Measurements from ENCODE around the gene MYL6. TPM values are rescaled to one million over a fixed set of nuclear protein-coding genes. Genes with fewer than 3 reads are reported as not detected.

The MYL6 gene
- 554 TPM for total RNA-seq (2021; ENCODE audit: unreplicated experiment)
- 910 and 946 TPM in 2 replicates for polyA plus RNA-seq (2012)
- percentile 97 among the genes with signal in this experiment for Bru-seq, nascent RNA
- percentile 98 among the genes with signal in this experiment for BruChase-seq, experiment 1, labeled RNA remaining after a 6-hour chase
- BruChase-seq, experiment 2, labeled RNA remaining after a 2-hour chase, result percentile 97 among the genes with signal in this experiment
- long read RNA-seq, transcript MYL6-219 (5 exons, 1,438 nt), result minor isoform, 27 of 642 reads
- long read RNA-seq, transcript MYL6-218 (7 exons, 901 nt), result minor isoform, 97 of 642 reads
- long read RNA-seq, transcript MYL6-211 (5 exons, 528 nt), result minor isoform, 5 of 642 reads
- long read RNA-seq, transcript MYL6-207 (6 exons, 655 nt), result major isoform, 216 of 642 reads
- long read RNA-seq, partial matches to known transcripts, result 76 of 642 reads
- long read RNA-seq, other reads (novel, unspliced or antisense), result 215 of 642 reads

DNA sequence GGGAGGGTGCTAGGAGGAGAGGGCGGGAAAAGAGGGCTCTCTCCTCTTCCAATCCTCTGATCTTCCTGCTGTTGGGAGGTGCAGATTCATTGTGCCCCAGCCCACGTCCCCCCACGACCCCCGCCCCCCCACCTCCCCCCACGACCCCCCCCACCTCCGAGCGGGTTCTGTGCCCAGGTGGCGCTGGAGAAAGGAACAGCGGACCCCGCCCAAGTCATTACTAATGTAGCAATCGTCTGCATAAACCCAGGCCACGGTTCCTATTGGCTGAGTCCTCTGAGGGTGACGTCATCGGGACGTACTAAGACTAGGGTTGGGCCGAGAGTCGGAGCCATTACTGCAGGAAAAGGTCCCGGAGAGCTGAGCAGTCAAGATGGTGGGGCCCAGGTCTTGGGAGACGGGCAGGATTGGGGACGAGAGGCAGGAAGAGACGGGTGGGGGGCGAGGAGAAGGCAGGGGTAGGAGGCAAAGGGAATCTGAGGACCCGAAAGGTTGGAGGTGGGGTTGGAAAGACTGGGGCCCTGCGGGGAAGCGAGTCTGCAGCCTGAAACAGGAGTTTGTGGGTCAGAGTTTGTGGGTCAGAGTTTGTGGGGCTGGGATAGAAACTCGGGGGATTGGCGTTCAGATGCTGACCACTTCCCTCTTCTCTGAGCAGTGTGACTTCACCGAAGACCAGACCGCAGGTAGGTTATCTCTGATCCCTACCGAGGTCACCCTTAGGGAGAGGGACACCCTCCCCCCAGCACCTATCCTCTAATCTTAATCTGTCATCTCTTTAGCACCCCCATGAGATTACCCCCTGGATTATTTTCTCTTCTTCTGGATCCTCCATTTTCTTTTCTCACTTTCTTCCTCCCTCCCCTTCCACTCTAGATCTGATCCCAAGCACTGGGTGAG lies at the start of gene MYL6:
MYL6 (plus strand) TSS at position 331 of the 897 bp plus-strand sequence; CDS start at position 374, 43 bp downstream.
- ChIA-PET CTCF (interaction anchor here (0.6 to 1.4 kb wide), 4 partner anchors 31 to 162 kb away, joined by 3 to 5 read pairs (median 4); partner anchors contain the start of genes ESYT1, SMARCC2 and ZC3H10), RAD21 (ENCODE audit: low non-redundant PET in 1 of 2, low total read pairs in 2 of 2, uncharacterized antibody in 2 of 2, unreplicated experiment in 2 of 2) (interaction anchor here (0.6 kb wide), 2 partner anchors 32 to 64 kb away, joined by 3 to 6 read pairs; partner anchors contain the start of gene RNF41 (in 1 of the 2)), POLR2A (interaction anchor here (1.2 to 1.8 kb wide), 3 partner anchors 30 to 416 kb away, joined by 3 to 7 read pairs (median 5); partner anchors contain the start of genes ESYT1 and ZC3H10)
- Histone ChIP-seq H3K27ac (ENCODE audit: low read depth, low read length) (peak within 1 kb of the TSS; percentile 94), H4K20me1 (ENCODE audit: insufficient read depth) (no peaks in the 10 kb centered on the region), H3K9me2 (ENCODE audit: insufficient read depth) (no peaks in the 10 kb centered on the region), H3K36me3 (ENCODE audit: control insufficient read depth in 1 of 2, insufficient read depth in 2 of 2, low read length in 2 of 2) (peaks cover 32 to 40% of the 10 kb centered on the region in 2 experiments; a peak in 3 of 4 replicates), H3K79me2 (ENCODE audit: insufficient read depth, low read length) (peaks cover 43% of the 10 kb centered on the region), H3K9ac (ENCODE audit: low read length) (peak within 1 kb of the TSS; percentile 99), H2AFZ (ENCODE audit: low read depth, low read length, poor library complexity, severe bottlenecking) (no peak within 1 kb of the TSS), H3K4me1 (ENCODE audit: control insufficient read depth in 1 of 2, insufficient read depth in 2 of 2, low read length in 2 of 2) (peaks cover 14 to 27% of the 10 kb centered on the region in 2 experiments), H3K9me3 (ENCODE audit: control insufficient read depth in 1 of 2, insufficient read depth in 1 of 2, low read depth in 1 of 2, low read length in 2 of 2) (no peaks in the 10 kb centered on the region), H3K27me3 (ENCODE audit: insufficient read depth, low read length) (no peaks in the 10 kb centered on the region), H3K4me2 (ENCODE audit: low read length) (peak within 1 kb of the TSS; percentile 96), H3K4me3 (replicated peaks in 1 of 2; ENCODE audit: low read depth in 1 of 2, low read length in 2 of 2) (peak within 1 kb of the TSS; percentile 78 to 96)
- intact Hi-C loops (cut with micrococcal nuclease), result loop anchor here (2.0 kb wide), 1 partner anchor 39 kb away; the partner anchor contains the start of gene ZC3H10
- ATAC-seq (peak; percentile 81), DNase-seq (ENCODE audit: low read depth, low spot score) (peak; percentile 97)
- BruUV-seq (replicated peaks), result no TSS peak
- TF ChIP-seq YY1 (IDR thresholded peaks at IDR 0.05; ENCODE audit: extremely low read depth, insufficient replicate concordance, low read depth, low read length) (peak; percentile 94), SIN3A (IDR thresholded peaks at IDR 0.05; ENCODE audit: low read depth) (no peak), EGR1 (IDR thresholded peaks at IDR 0.05; ENCODE audit: low read depth) (no peak), POLR2A (IDR thresholded peaks at IDR 0.05; ENCODE audit: borderline replicate concordance, extremely low read depth, insufficient read depth, insufficient read length) (peak; percentile 98), POLR2AphosphoS5 (IDR thresholded peaks at IDR 0.05; ENCODE audit: low read depth, low read length) (peak; percentile 100), RAD21 (IDR thresholded peaks at IDR 0.05; ENCODE audit: low read depth) (no peak), ZNF274 (IDR thresholded peaks at IDR 0.05; ENCODE audit: low read depth, low read length) (no peak)
- TF ChIP-seq, protein P1, sequence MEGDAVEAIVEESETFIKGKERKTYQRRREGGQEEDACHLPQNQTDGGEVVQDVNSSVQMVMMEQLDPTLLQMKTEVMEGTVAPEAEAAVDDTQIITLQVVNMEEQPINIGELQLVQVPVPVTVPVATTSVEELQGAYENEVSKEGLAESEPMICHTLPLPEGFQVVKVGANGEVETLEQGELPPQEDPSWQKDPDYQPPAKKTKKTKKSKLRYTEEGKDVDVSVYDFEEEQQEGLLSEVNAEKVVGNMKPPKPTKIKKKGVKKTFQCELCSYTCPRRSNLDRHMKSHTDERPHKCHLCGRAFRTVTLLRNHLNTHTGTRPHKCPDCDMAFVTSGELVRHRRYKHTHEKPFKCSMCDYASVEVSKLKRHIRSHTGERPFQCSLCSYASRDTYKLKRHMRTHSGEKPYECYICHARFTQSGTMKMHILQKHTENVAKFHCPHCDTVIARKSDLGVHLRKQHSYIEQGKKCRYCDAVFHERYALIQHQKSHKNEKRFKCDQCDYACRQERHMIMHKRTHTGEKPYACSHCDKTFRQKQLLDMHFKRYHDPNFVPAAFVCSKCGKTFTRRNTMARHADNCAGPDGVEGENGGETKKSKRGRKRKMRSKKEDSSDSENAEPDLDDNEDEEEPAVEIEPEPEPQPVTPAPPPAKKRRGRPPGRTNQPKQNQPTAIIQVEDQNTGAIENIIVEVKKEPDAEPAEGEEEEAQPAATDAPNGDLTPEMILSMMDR (IDR thresholded peaks at IDR 0.05 in 2 of 3, conservative IDR thresholded peaks at IDR 0.05 in 1 of 3; ENCODE audit: borderline replicate concordance in 1 of 3, insufficient read depth in 1 of 3, low read depth in 2 of 3, low read length in 2 of 3), result no peak

All from HCT116 (cell line).